Lower lobe of right lung (tissue), 2 donors: ENCODE measurements around the gene CFH. TPM values are rescaled to one million over a fixed set of nuclear protein-coding genes. Genes with fewer than 3 reads are reported as not detected.
"Not testable (repeated sequence)": the region's sequence is repeated elsewhere in the genome, so short reads cannot be mapped to it uniquely, and the experiment has no call there.

Source experiments
- ATAC-seq, 2 donors: fragments of 200-7000 bp; cut with Tn5 transposase; one replicate each; pipeline ENCODE4 v1.9.1; 2020 to 2022; ENCODE audit warnings: mild to moderate bottlenecking in 2 of 2, moderate library complexity in 2 of 2
- DNase-seq: peaks from one replicate; pipeline ENCODE4 v3.0.0-alpha.2; 2020
- H3K27ac ChIP-seq: fragments of 200-600 bp; one replicate; pipeline ENCODE4 v1.8.0; 2022
- H3K27me3 ChIP-seq: fragments of 200-600 bp; one replicate; pipeline ENCODE4 v1.8.0; 2022; ENCODE audit warnings: low read depth
- H3K36me3 ChIP-seq: fragments of 200-600 bp; one replicate; pipeline ENCODE4 v1.8.0; 2022; ENCODE audit warnings: mild to moderate bottlenecking
- H3K4me1 ChIP-seq: fragments of 200-600 bp; one replicate; pipeline ENCODE4 v1.8.0; 2022
- H3K4me3 ChIP-seq: fragments of 200-600 bp; one replicate; pipeline ENCODE4 v1.8.0; 2022; ENCODE audit warnings: mild to moderate bottlenecking
- H3K9me3 ChIP-seq: fragments of 200-600 bp; one replicate; pipeline ENCODE4 v1.8.0; 2022
- intact Hi-C: fragments of 100-400 bp; cut with DNase I; formaldehyde crosslinking; loops from one replicate; pipeline ENCODE4 v1.11.0; 2022
- total RNA-seq: library from RNA; stranded (reverse); fragmentation: NEBNext Ultra II Directional; extraction: Animal tissue kit (Norgen Biotek cat#: 25700); gene quantifications from one replicate; pipeline ENCODE4 v1.2.1, GENCODE V29; 2021
- TF ChIP-seq, protein P1 (sequence below): fragments of 200-600 bp; IDR thresholded peaks from one replicate; pipeline ENCODE4 v1.8.0; 2022; ENCODE audit warnings: antibody characterized with exemption, mild to moderate bottlenecking
- donor health status: DM: no; HTN: yes; CAD: no; lungs with severe emphysema.

The CFH gene
- total RNA-seq, 1 donor from 2014 or later, result 69.6 TPM

DNA sequence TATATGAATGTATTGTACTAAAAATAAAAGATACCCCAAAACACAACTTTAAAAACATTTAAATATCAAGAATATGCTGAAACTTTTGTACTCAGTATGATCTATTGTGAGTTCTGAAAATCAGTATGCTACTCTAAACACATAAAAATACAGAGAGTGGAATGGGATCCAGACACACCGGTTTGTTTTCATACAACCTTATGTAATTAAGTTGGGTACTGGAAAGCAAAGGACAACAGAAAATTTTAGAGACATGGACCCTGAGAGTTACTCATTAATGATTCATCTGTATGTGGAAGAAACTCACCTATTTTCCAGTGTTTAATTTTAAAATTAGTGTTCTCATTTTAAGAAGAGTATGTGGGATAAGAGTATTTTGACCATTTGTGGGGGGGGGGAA, 121.9 kb downstream of the CFH start:
- no peak for DNase-seq
- Histone ChIP-seq H3K4me3 (no peak overlapping the region), H3K9me3 (no peaks in the 10 kb centered on the region), H3K27me3 (no peaks in the 10 kb centered on the region), H3K27ac (no peak overlapping the region), H3K4me1 (no peaks in the 10 kb centered on the region), H3K36me3 (no peaks in the 10 kb centered on the region)
- intact Hi-C loops, result no loop called here
- TF ChIP-seq, protein P1, sequence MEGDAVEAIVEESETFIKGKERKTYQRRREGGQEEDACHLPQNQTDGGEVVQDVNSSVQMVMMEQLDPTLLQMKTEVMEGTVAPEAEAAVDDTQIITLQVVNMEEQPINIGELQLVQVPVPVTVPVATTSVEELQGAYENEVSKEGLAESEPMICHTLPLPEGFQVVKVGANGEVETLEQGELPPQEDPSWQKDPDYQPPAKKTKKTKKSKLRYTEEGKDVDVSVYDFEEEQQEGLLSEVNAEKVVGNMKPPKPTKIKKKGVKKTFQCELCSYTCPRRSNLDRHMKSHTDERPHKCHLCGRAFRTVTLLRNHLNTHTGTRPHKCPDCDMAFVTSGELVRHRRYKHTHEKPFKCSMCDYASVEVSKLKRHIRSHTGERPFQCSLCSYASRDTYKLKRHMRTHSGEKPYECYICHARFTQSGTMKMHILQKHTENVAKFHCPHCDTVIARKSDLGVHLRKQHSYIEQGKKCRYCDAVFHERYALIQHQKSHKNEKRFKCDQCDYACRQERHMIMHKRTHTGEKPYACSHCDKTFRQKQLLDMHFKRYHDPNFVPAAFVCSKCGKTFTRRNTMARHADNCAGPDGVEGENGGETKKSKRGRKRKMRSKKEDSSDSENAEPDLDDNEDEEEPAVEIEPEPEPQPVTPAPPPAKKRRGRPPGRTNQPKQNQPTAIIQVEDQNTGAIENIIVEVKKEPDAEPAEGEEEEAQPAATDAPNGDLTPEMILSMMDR, result no peak
- ATAC-seq, result no peak

- H3K36me3 ChIP-seq, result no peaks in the 10 kb centered on the region
- H3K27me3 ChIP-seq, result no peaks in the 10 kb centered on the region
- TF ChIP-seq, protein P1, result no peak
- H3K4me1 ChIP-seq, result no peaks in the 10 kb centered on the region
- ATAC-seq (no peak), DNase-seq (no peak)
- H3K4me3 ChIP-seq, result no peak overlapping the region
- intact Hi-C loops, result no loop called here
- no peak overlapping the region for H3K27ac ChIP-seq
- H3K9me3 ChIP-seq, result no peaks in the 10 kb centered on the region
Observed at GRCh38 chr1:196774175-196774574, 122.3 kb downstream of the CFH start.

DNA sequence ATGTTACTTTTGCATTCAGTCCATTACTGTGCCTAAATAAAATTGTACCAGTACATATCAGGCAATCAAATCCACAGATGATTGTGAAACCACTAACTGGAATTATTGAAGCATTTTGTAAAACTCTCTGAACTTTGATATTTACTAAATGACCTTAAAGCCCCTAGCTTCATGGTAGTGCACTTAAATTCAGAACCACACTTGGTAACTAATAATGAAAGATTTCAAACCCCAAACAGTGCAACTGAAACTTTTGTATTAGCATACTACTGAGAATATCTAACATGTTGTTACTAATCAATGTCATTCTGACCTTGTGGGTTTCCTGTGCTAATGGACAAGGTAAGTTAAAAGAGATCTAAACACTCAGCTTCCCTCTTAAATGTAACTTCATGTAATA, 122.8 kb downstream of the CFH start, which contains the start of gene CFHR3:
TSS of gene CFHR3 (plus strand) at position 238 of the 400 bp plus-strand sequence. CDS start at position 285, 47 bp downstream.
- no peak for ATAC-seq
- H3K4me3 ChIP-seq, result no peak within 1 kb of the TSS
- intact Hi-C loops, result no loop called here

DNA sequence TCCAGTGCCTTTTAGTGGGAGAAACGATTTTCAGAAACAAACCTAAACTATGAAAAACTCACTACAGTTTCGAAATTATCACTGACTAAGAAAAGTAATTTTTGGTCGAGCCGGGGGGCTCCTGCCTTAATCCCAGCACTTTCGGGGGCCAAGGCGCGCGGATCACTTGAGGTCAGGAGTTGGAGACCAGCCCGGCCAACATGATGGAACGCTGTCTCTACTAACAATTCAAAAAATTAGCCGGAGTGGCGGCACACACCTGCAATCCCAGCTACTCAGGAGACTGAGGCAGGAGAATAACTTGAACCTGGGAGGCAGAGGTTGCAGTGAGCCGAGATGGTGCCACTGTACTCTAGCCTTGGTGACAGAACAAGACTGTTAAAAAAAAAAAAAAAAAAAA, 125.8 kb downstream of the CFH start:
- H3K36me3 ChIP-seq, result no peaks in the 10 kb centered on the region
- no peak for DNase-seq
- no peaks in the 10 kb centered on the region for H3K9me3 ChIP-seq
- no peak for ATAC-seq
- intact Hi-C loops, result no loop called here
- TF ChIP-seq, protein P1, result no peak
- no peak overlapping the region for H3K27ac ChIP-seq
- H3K27me3 ChIP-seq, result no peaks in the 10 kb centered on the region
- no peak overlapping the region for H3K4me3 ChIP-seq
- no peaks in the 10 kb centered on the region for H3K4me1 ChIP-seq

More for the DNA sequence above, 122.8 kb downstream of the CFH start, which contains the start of gene CFHR3:
- no peak within 1 kb of the TSS for H3K27ac ChIP-seq
- H3K4me1 ChIP-seq, result no peaks in the 10 kb centered on the region
- TF ChIP-seq, protein P1, result no peak
- no peaks in the 10 kb centered on the region for H3K27me3 ChIP-seq
- no peak for DNase-seq
- no peaks in the 10 kb centered on the region for H3K36me3 ChIP-seq
- H3K9me3 ChIP-seq, result no peaks in the 10 kb centered on the region

DNA sequence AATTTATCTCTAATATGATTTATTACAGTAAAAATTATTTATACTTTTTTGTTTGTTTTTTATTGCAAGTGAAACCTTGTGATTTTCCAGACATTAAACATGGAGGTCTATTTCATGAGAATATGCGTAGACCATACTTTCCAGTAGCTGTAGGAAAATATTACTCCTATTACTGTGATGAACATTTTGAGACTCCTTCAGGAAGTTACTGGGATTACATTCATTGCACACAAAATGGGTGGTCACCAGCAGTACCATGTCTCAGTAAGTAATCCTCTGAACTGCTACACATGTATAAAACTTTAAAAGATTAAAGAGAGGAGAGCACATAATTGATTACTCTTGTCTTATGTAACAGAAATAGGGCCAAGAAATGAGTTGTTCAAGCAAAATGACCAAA, 127.2 kb downstream of the CFH start:
- Histone ChIP-seq H3K27ac (no peak overlapping the region), H3K9me3 (no peaks in the 10 kb centered on the region), H3K4me3 (no peak overlapping the region), H3K27me3 (no peaks in the 10 kb centered on the region), H3K4me1 (no peaks in the 10 kb centered on the region), H3K36me3 (no peaks in the 10 kb centered on the region)
- TF ChIP-seq, protein P1, result no peak
- intact Hi-C loops, result no loop called here
- DNase-seq, result no peak
- ATAC-seq, result no peak

DNA sequence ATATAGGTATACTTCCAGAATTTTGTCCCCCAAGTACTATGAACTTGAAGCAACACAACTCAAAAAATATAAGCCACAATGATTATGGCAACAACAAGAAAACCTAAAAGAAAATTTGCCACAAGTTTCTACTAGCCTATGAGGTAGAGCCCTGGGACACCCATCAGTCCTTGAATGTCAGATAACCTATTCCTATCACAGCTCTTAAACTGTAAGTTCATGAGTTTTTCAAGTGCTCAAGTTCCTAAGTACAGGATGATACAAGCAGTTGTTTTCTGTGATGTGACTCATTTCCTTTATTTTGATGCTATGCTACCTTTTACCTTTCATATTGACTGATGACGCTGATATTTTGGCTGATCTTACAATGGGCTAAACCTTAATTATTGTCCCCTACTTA, 139.4 kb downstream of the CFH start:
- H3K36me3 ChIP-seq, H3K27ac ChIP-seq, H3K4me1 ChIP-seq, ATAC-seq, DNase-seq, intact Hi-C loops, H3K4me3 ChIP-seq, H3K9me3 ChIP-seq, H3K27me3 ChIP-seq: not testable (repeated sequence)

- H3K27ac ChIP-seq, H3K4me3 ChIP-seq, H3K4me1 ChIP-seq, H3K36me3 ChIP-seq, H3K27me3 ChIP-seq, H3K9me3 ChIP-seq, DNase-seq, intact Hi-C loops, ATAC-seq: not testable (repeated sequence)
Observed at GRCh38 chr1:196794103-196794502, 142.3 kb downstream of the CFH start.
